ENCODE data around the gene MRPS22. TPM values are rescaled to one million over a fixed set of nuclear protein-coding genes. Genes with fewer than 3 reads are reported as not detected.

Gene MRPS22
- total and polyA plus RNA-seq, 9 of the 15 experiments (the other 6 are each of a cell fraction or from before 2014, with no cell fraction given): 148 to 397 (median 229) TPM

- TF ChIP-seq HINFP (tag; conservative IDR thresholded peaks at IDR 0.05; ENCODE audit: low read depth) (no peak), SAFB (IDR thresholded peaks at IDR 0.05; ENCODE audit: borderline replicate concordance, low read depth, low read length) (no peak), HES1 (IDR thresholded peaks at IDR 0.05; ENCODE audit: low read depth) (no peak), E4F1 (CRISPR knock-in tag; IDR thresholded peaks at IDR 0.05; ENCODE audit: borderline replicate concordance) (no peak), ETV6 (IDR thresholded peaks at IDR 0.05; ENCODE audit: borderline replicate concordance in 1 of 2, low read depth in 2 of 2, low read length in 1 of 2) (no peak; a peak in 1 of 4 replicates), ETV6 (CRISPR knock-in tag; IDR thresholded peaks at IDR 0.05; ENCODE audit: borderline replicate concordance) (no peak), DDX20 (tag; IDR thresholded peaks at IDR 0.05; ENCODE audit: low read depth) (no peak), POLR2AphosphoS2 (IDR thresholded peaks at IDR 0.05; ENCODE audit: low read length) (no peak), ESRRB (CRISPR knock-in tag; IDR thresholded peaks at IDR 0.05; ENCODE audit: borderline replicate concordance) (no peak), CREB3 (tag; conservative IDR thresholded peaks at IDR 0.05; ENCODE audit: low read depth) (no peak), ZNF280A (IDR thresholded peaks at IDR 0.05; ENCODE audit: low read depth, partially characterized antibody) (no peak), PCBP2 (IDR thresholded peaks at IDR 0.05; ENCODE audit: low read depth, low read length, poor library complexity, severe bottlenecking) (no peak), ZBTB8A (IDR thresholded peaks at IDR 0.05; ENCODE audit: partially characterized antibody) (no peak), ZNF639 (CRISPR knock-in tag; conservative IDR thresholded peaks at IDR 0.05 in 1 of 2, IDR thresholded peaks at IDR 0.05 in 1 of 2) (no peak), ZBTB9 (CRISPR knock-in tag; IDR thresholded peaks at IDR 0.05) (0 out of 2 replicates have a peak, but pooled peaks have one; percentile 44), STAT5B (CRISPR knock-in tag; IDR thresholded peaks at IDR 0.05) (no peak)
Measured at GRCh38 chr3:139329364-139329850, 14.4 kb upstream of the MRPS22 start (continued).
